OCI-LY1 (cell line): ENCODE results near the gene CLDND1.

Experiments used
- H2AFZ ChIP-seq: fragments of 200-600 bp; sonication (generic), shearing (Covaris generic); 2 replicates; pipeline ENCODE4 v1.6.0; 2014; ENCODE audit warnings: antibody characterized with exemption, mild to moderate bottlenecking, low read length
- H3F3A ChIP-seq: fragments of 200-600 bp; sonication (generic), shearing (Covaris generic); 2 replicates; pipeline ENCODE4 v1.6.0; 2014; ENCODE audit warnings: mild to moderate bottlenecking, antibody characterized with exemption, low read length, moderate library complexity; ENCODE audit not compliant: insufficient read depth
- H3K27ac ChIP-seq: fragments of 200-600 bp; sonication (generic); 2 replicates; pipeline ENCODE4 v1.5.1; 2014; ENCODE audit warnings: low read length, mixed run types, mild to moderate bottlenecking, low read depth; ENCODE audit not compliant: poor library complexity, severe bottlenecking
- H3K27me3 ChIP-seq: fragments of 200-600 bp; sonication (generic); 2 replicates; pipeline ENCODE4 v1.6.0; 2014; ENCODE audit warnings: antibody characterized with exemption, mild to moderate bottlenecking, low read length, moderate library complexity; ENCODE audit not compliant: insufficient read depth
- H3K36me3 ChIP-seq: fragments of 200-600 bp; sonication (generic); 2 replicates; pipeline ENCODE4 v1.6.1; 2014; ENCODE audit warnings: mild to moderate bottlenecking, antibody characterized with exemption, low read length, moderate library complexity, mixed read lengths; ENCODE audit not compliant: insufficient read depth
- H3K4me1 ChIP-seq: fragments of 200-600 bp; sonication (generic); 2 replicates; pipeline ENCODE4 v1.5.1; 2014; ENCODE audit warnings: mild to moderate bottlenecking, low read length, moderate library complexity; ENCODE audit not compliant: insufficient read depth, severe bottlenecking
- H3K4me2 ChIP-seq: fragments of 200-600 bp; sonication (generic), shearing (Covaris generic); 2 replicates; pipeline ENCODE4 v1.6.1; 2014; ENCODE audit warnings: low read length
- H3K4me3 ChIP-seq: fragments of 200-600 bp; sonication (generic); 2 replicates; pipeline ENCODE4 v1.5.1; 2014; ENCODE audit warnings: low read length, low read depth, mild to moderate bottlenecking, mixed read lengths; ENCODE audit not compliant: poor library complexity, severe bottlenecking
- H3K79me2 ChIP-seq: fragments of 200-600 bp; shearing (Covaris generic); 2 replicates; pipeline ENCODE4 v1.6.1; 2016; ENCODE audit warnings: mixed run types, low read length, mixed read lengths; ENCODE audit not compliant: insufficient read depth
- H3K9ac ChIP-seq: fragments of 200-600 bp; sonication (generic), shearing (Covaris generic); 2 replicates; pipeline ENCODE4 v1.6.1; 2014; ENCODE audit warnings: mild to moderate bottlenecking, low read length, mixed read lengths
- H3K9me2 ChIP-seq: fragments of 200-600 bp; sonication (generic), shearing (Covaris generic); 2 replicates; pipeline ENCODE4 v1.6.1; 2014; ENCODE audit warnings: low read depth, mild to moderate bottlenecking, low read length, mixed read lengths
- H3K9me3 ChIP-seq: fragments of 200-600 bp; shearing (Covaris generic); 2 replicates; pipeline ENCODE4 v1.6.1; 2014; ENCODE audit warnings: low read length, mixed read lengths
- H4K20me1 ChIP-seq: fragments of 200-600 bp; sonication (generic), shearing (Covaris generic); 2 replicates; pipeline ENCODE4 v1.6.0; 2016; ENCODE audit warnings: mild to moderate bottlenecking, low read length; ENCODE audit not compliant: insufficient read depth
- CTCF ChIP-seq: fragments of 200-600 bp; sonication (generic), shearing (Covaris generic); IDR thresholded peaks from 2 replicates; pipeline ENCODE4 v1.5.1; 2017; ENCODE audit warnings: mild to moderate bottlenecking, antibody characterized with exemption, low read length, moderate library complexity, mixed read lengths
- EZH2 ChIP-seq: fragments of 200-600 bp; sonication (generic), shearing (Covaris generic); IDR thresholded peaks from 2 replicates; pipeline ENCODE4 v1.8.0; 2017; ENCODE audit warnings: borderline replicate concordance, mixed run types, mild to moderate bottlenecking, antibody characterized with exemption, low read length, moderate library complexity, mixed read lengths

CLDND1 gene

DNA sequence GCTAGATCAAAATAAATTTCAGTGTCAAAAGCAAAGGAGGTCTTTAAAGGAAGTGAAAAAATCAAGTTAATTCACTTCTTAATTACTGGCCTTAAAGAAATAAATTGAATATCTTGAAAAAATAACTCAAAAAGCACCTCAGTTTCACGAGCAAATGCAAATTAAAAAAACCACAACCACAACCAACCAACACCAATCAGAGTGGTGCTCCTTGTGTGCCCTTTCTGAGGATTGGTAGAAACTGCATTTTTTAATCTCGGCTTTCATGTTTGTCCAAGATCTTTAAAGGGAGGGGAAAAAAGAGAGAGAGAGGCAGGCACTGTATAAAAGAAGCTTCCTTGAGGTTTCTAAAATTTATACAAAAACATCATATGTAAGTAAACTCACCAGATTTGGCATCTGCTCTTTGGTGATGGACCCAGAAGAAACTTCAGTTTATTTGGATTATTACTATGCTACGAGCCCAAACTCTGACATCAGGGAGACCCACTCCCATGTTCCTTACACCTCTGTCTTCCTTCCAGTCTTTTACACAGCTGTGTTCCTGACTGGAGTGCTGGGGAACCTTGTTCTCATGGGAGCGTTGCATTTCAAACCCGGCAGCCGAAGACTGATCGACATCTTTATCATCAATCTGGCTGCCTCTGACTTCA lies 9.0 kb upstream of the CLDND1 start, which contains the start of gene GPR15:
GPR15 (plus strand) TSS at position 357 of the 653 bp plus-strand sequence; CDS start at position 413, 56 bp downstream.
- Histone ChIP-seq H3K27ac (no peak within 1 kb of the TSS), H3K4me2 (no peak within 1 kb of the TSS), H3K79me2 (no peaks in the 10 kb centered on the region), H3K9ac (no peak within 1 kb of the TSS), H3K4me3 (no peak within 1 kb of the TSS), H4K20me1 (no peaks in the 10 kb centered on the region), H3K4me1 (peaks cover 41% of the 10 kb centered on the region), H3K36me3 (no peaks in the 10 kb centered on the region), H3K9me2 (no peaks in the 10 kb centered on the region), H3K27me3 (no peaks in the 10 kb centered on the region), H2AFZ (no peak within 1 kb of the TSS), H3K9me3 (no peaks in the 10 kb centered on the region), H3F3A (no peaks in the 10 kb centered on the region)
- TF ChIP-seq CTCF: no peak
- no peak for TF ChIP-seq EZH2

- H3K79me2 ChIP-seq: no peaks in the 10 kb centered on the region
- no peak overlapping the region for H3K4me2 ChIP-seq
- H3K9me2 ChIP-seq: no peaks in the 10 kb centered on the region
- H2AFZ ChIP-seq: no peak overlapping the region
- no peaks in the 10 kb centered on the region for H3F3A ChIP-seq
- H3K4me3 ChIP-seq: no peak overlapping the region
- TF ChIP-seq CTCF (no peak), EZH2 (no peak)
- no peaks in the 10 kb centered on the region for H4K20me1 ChIP-seq
- no peak overlapping the region for H3K9ac ChIP-seq
- H3K27me3 ChIP-seq: no peaks in the 10 kb centered on the region
- no peaks in the 10 kb centered on the region for H3K9me3 ChIP-seq
- no peak overlapping the region for H3K27ac ChIP-seq
- no peaks in the 10 kb centered on the region for H3K36me3 ChIP-seq
- H3K4me1 ChIP-seq: peaks cover 34% of the 10 kb centered on the region
These were observed 8.0 kb upstream of the CLDND1 start for GRCh38 chr3:98530676-98531075.

DNA sequence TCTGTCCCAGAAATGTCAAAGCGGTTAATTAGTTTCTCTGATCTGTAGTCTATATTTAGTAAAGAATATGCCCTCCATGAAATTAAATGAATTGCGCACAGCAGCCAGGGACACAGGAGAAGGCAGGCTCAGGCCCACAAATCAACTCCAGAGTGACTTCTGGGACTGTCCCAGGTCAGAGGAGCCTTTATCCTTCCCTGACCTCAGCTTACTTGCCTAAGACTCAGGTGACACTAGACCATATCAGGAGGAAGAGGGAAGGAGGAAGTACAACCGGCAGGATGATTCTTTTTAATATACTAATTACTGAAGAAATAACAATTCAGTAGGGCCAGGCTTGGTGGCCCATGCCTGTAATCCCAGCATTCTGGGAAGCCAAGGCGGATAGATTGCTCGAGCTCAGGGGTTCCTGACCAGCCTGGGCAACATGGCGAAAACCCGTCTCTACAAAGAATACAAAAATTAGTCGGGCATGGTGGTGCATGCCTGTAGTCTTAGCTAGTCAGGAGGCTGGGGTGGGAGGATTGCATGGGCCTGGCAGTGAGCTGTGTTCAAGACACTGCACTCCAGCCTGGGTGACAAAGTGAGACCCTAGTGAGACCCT lies 7.3 kb upstream of the CLDND1 start:
- Histone ChIP-seq H3K4me3 (no peak overlapping the region), H3F3A (no peaks in the 10 kb centered on the region), H3K79me2 (no peaks in the 10 kb centered on the region), H3K36me3 (no peaks in the 10 kb centered on the region), H3K9me3 (no peaks in the 10 kb centered on the region), H3K9me2 (no peaks in the 10 kb centered on the region), H3K9ac (no peak overlapping the region), H3K27me3 (no peaks in the 10 kb centered on the region), H2AFZ (peak overlapping the region; percentile 54; the same call in 1 of the 2 replicates), H4K20me1 (no peaks in the 10 kb centered on the region), H3K4me1 (peaks cover 39% of the 10 kb centered on the region), H3K27ac (no peak overlapping the region), H3K4me2 (no peak overlapping the region)
- TF ChIP-seq CTCF (no peak), EZH2 (no peak)
